ENCODE results near the gene FAM118B.

DNA sequence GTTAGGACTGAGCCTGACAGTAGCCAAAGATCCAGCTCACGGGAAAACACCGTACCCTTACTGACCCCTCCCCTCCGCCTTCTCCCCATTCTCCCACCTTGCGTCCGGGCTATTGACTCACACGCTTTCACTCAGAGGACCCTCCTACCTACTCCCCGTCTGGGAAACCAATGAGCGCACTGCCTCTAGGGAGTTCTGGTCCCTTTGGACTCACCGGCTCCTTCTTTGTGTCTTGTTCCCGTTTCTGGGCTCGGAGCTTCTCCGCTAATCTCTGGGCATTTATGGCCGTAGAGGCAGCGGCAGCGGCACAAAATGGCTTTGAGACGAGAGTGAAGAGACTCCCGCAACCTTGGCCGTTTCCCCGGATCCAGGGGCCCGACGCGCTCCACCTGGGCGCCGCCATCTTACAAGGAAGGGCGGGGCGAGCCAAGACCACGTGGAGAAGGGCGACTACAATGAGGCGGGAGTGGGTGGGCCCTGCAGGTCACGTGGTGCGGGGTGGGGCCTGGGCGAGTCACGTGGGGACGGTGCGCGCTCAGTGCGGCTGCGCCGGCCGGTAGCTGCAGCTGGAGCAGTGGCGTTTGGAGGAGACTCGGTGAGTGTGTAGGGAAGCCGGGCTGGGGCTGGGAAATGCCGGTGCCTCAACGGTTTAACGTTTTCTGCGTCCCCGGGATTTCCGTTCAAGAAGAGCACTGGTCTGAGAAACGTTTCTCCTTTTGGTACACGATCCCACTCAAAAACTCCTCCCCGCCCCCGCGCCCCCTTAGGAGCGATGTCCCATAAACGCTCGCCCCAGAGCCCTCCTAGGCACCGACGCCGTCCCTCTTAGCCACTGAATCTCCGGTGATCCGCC is at the start of gene FAM118B, which contains the start of gene RPUSD4:
- TF ChIP-seq, protein P1, sequence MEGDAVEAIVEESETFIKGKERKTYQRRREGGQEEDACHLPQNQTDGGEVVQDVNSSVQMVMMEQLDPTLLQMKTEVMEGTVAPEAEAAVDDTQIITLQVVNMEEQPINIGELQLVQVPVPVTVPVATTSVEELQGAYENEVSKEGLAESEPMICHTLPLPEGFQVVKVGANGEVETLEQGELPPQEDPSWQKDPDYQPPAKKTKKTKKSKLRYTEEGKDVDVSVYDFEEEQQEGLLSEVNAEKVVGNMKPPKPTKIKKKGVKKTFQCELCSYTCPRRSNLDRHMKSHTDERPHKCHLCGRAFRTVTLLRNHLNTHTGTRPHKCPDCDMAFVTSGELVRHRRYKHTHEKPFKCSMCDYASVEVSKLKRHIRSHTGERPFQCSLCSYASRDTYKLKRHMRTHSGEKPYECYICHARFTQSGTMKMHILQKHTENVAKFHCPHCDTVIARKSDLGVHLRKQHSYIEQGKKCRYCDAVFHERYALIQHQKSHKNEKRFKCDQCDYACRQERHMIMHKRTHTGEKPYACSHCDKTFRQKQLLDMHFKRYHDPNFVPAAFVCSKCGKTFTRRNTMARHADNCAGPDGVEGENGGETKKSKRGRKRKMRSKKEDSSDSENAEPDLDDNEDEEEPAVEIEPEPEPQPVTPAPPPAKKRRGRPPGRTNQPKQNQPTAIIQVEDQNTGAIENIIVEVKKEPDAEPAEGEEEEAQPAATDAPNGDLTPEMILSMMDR (IDR thresholded peaks at IDR 0.05; ENCODE audit: insufficient read depth, low read depth, low read length): no peak
- no peak for TF ChIP-seq EZH2 (IDR thresholded peaks at IDR 0.05; ENCODE audit: insufficient read depth, low read length)

All from astrocyte (in vitro differentiated cells and primary cell).